ENCODE results near the gene FOXB2. TPM values are rescaled to one million over a fixed set of nuclear protein-coding genes. Genes with fewer than 3 reads are reported as not detected.

FOXB2 gene
- total RNA-seq, 1 donor from 2014 or later, result not detected

- Mint-ChIP-seq H3K27me3 (ENCODE audit: unreplicated experiment) (peaks cover 24% of the 10 kb centered on the region), H3K4me3 (ENCODE audit: unreplicated experiment) (peak overlapping the region; percentile 86), H3K9me3 (ENCODE audit: unreplicated experiment) (peaks cover 10% of the 10 kb centered on the region), H3K27ac (ENCODE audit: unreplicated experiment) (no peak overlapping the region), H3K36me3 (ENCODE audit: unreplicated experiment) (no peaks in the 10 kb centered on the region), H3K4me1 (ENCODE audit: low read depth, unreplicated experiment) (peaks cover 22% of the 10 kb centered on the region)
- peak; percentile 99 for TF ChIP-seq CTCF (IDR thresholded peaks at IDR 0.05; ENCODE audit: partially characterized antibody, unreplicated experiment)
- peak; percentile 95 for DNase-seq
Observed at GRCh38 chr9:77011973-77012821, 7.3 kb upstream of the FOXB2 start.

DNA sequence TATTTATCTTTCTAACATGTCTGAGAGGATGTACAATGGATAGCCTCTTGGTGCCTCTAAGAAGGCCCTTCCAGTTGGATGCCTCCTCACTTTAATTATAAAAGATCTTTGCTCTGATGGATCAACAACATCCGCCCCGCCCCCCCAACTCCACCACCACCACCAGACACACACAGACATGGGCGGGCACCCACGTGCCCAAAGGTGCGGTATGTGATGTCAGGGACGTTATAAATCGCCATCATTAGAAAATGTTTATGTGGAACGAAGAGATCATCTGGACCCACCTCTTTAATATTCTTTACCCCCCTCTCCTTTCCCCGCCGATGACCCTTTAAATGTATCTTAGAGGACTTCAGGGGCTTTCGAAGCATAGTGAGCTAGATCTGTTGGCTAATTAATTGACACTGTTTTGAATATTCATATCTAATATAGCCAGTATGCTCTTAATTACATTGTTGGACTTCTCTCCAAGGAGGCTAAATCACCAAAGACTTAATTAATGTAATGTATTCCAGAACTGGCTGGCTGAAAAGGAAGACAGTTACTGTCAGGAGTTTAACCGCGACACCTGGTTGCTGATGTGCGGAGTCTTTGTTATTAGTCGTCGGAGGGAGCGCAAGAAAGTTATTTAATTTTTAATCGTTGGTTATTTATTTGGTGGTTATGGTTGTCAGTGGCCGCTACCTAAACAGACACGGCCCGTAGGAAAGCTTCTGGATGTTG, 6.1 kb upstream of the FOXB2 start:
- TF ChIP-seq CTCF (IDR thresholded peaks at IDR 0.05; ENCODE audit: partially characterized antibody, unreplicated experiment), result no peak
- H3K36me3 Mint-ChIP-seq (ENCODE audit: unreplicated experiment), result no peaks in the 10 kb centered on the region
- peak overlapping the region; percentile 17 for H3K27ac Mint-ChIP-seq (ENCODE audit: unreplicated experiment)
- peaks cover 33% of the 10 kb centered on the region for H3K27me3 Mint-ChIP-seq (ENCODE audit: unreplicated experiment)
- H3K9me3 Mint-ChIP-seq (ENCODE audit: unreplicated experiment), result peaks cover 12% of the 10 kb centered on the region
- peaks cover 26% of the 10 kb centered on the region for H3K4me1 Mint-ChIP-seq (ENCODE audit: low read depth, unreplicated experiment)
- H3K4me3 Mint-ChIP-seq (ENCODE audit: unreplicated experiment), result peak overlapping the region; percentile 83
- DNase-seq, result no peak

- Mint-ChIP-seq H3K36me3 (ENCODE audit: unreplicated experiment) (no peaks in the 10 kb centered on the region), H3K9me3 (ENCODE audit: unreplicated experiment) (peaks cover 12% of the 10 kb centered on the region), H3K4me3 (ENCODE audit: unreplicated experiment) (peak overlapping the region; percentile 83), H3K27ac (ENCODE audit: unreplicated experiment) (peak overlapping the region; percentile 62), H3K4me1 (ENCODE audit: low read depth, unreplicated experiment) (peaks cover 26% of the 10 kb centered on the region), H3K27me3 (ENCODE audit: unreplicated experiment) (peaks cover 36% of the 10 kb centered on the region)
- peak; percentile 33 for DNase-seq
- no peak for TF ChIP-seq CTCF (IDR thresholded peaks at IDR 0.05; ENCODE audit: partially characterized antibody, unreplicated experiment)
Observed at GRCh38 chr9:77013932-77014596, 5.4 kb upstream of the FOXB2 start.

DNA sequence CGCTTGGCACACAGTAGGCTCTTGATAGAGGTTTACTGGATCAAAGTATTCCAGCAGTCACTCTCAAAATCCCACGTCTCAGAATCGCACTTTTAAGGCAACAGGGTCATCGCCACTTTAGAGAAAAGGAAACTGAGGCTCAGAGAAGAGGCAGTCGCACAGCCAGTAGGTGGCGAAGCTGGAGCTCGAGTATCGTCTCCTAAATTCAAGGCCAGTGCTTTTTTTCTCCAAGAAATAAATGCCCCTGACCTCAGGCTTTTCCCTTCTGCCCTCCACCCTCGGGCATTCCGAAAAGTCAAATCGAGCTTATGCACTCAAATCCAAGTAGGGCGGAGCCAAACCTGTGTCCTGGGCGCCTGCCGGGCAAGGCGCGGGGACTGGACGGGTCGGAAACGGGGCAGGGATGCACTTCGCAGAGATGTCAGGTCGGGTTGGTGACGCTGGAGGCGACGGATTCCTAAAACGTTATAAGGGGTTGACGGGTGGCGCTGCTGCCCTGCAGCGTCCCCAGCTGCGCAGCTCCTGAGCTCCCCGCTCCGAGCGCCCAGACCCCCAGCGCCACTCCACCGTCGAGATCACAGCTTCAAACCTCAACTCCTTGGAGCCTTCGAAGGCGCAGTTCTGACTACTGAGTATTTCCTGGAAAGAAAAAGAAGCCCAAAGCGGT, 4.7 kb upstream of the FOXB2 start:
- Mint-ChIP-seq H3K27ac (ENCODE audit: unreplicated experiment) (no peak overlapping the region), H3K36me3 (ENCODE audit: unreplicated experiment) (no peaks in the 10 kb centered on the region), H3K4me3 (ENCODE audit: unreplicated experiment) (peak overlapping the region; percentile 83), H3K9me3 (ENCODE audit: unreplicated experiment) (peaks cover 14% of the 10 kb centered on the region), H3K27me3 (ENCODE audit: unreplicated experiment) (peaks cover 41% of the 10 kb centered on the region), H3K4me1 (ENCODE audit: low read depth, unreplicated experiment) (peaks cover 26% of the 10 kb centered on the region)
- DNase-seq, result no peak
- TF ChIP-seq CTCF (IDR thresholded peaks at IDR 0.05; ENCODE audit: partially characterized antibody, unreplicated experiment), result peak; percentile 30

All from glutamatergic neuron (in vitro differentiated cells).